ENCODE data around the gene CNIH1. TPM values are rescaled to one million over a fixed set of nuclear protein-coding genes. Genes with fewer than 3 reads are reported as not detected.
"Not testable (repeated sequence)": the region's sequence is repeated elsewhere in the genome, so short reads cannot be mapped to it uniquely, and the experiment has no call there.

CNIH1 gene
- total RNA-seq, 1 donor from 2014 or later = 71.9 TPM

GRCh38 chr14:54455363-54455762 lies 14.2 kb upstream of the CNIH1 start:
- peaks cover 7% of the 10 kb centered on the region for H3K36me3 Mint-ChIP-seq (ENCODE audit: unreplicated experiment)
- H3K4me3 Mint-ChIP-seq (ENCODE audit: unreplicated experiment) = no peak overlapping the region

GRCh38 chr14:54453990-54454389 lies 12.8 kb upstream of the CNIH1 start:
- DNase-seq; H3K36me3 Mint-ChIP-seq (ENCODE audit: unreplicated experiment); H3K27ac Mint-ChIP-seq (ENCODE audit: unreplicated experiment); H3K4me1 Mint-ChIP-seq (ENCODE audit: low read depth, unreplicated experiment); H3K4me3 Mint-ChIP-seq (ENCODE audit: unreplicated experiment); H3K9me3 Mint-ChIP-seq (ENCODE audit: unreplicated experiment); H3K27me3 Mint-ChIP-seq (ENCODE audit: unreplicated experiment): not testable (repeated sequence)

More at GRCh38 chr14:54455363-54455762, 14.2 kb upstream of the CNIH1 start:
- DNase-seq = no peak
- peaks cover 5% of the 10 kb centered on the region for H3K9me3 Mint-ChIP-seq (ENCODE audit: unreplicated experiment)
- H3K4me1 Mint-ChIP-seq (ENCODE audit: low read depth, unreplicated experiment) = no peaks in the 10 kb centered on the region
- H3K27me3 Mint-ChIP-seq (ENCODE audit: unreplicated experiment) = peaks cover 1% of the 10 kb centered on the region
- no peak overlapping the region for H3K27ac Mint-ChIP-seq (ENCODE audit: unreplicated experiment)
- TF ChIP-seq CTCF (IDR thresholded peaks at IDR 0.05; ENCODE audit: partially characterized antibody, unreplicated experiment) = no peak

GRCh38 chr14:54453252-54453651 lies 12.1 kb upstream of the CNIH1 start:
- DNase-seq = no peak
- no peak for TF ChIP-seq CTCF (IDR thresholded peaks at IDR 0.05; ENCODE audit: partially characterized antibody, unreplicated experiment)
- peaks cover 1% of the 10 kb centered on the region for H3K36me3 Mint-ChIP-seq (ENCODE audit: unreplicated experiment)
- H3K9me3 Mint-ChIP-seq (ENCODE audit: unreplicated experiment) = no peaks in the 10 kb centered on the region
- H3K27me3 Mint-ChIP-seq (ENCODE audit: unreplicated experiment) = peaks cover 1% of the 10 kb centered on the region
- no peak overlapping the region for H3K4me3 Mint-ChIP-seq (ENCODE audit: unreplicated experiment)
- no peaks in the 10 kb centered on the region for H3K4me1 Mint-ChIP-seq (ENCODE audit: low read depth, unreplicated experiment)
- no peak overlapping the region for H3K27ac Mint-ChIP-seq (ENCODE audit: unreplicated experiment)

- no peaks in the 10 kb centered on the region for H3K4me1 Mint-ChIP-seq (ENCODE audit: low read depth, unreplicated experiment)
- DNase-seq = no peak
- no peak for TF ChIP-seq CTCF (IDR thresholded peaks at IDR 0.05; ENCODE audit: partially characterized antibody, unreplicated experiment)
- H3K4me3 Mint-ChIP-seq (ENCODE audit: unreplicated experiment) = no peak overlapping the region
- H3K27me3 Mint-ChIP-seq (ENCODE audit: unreplicated experiment) = peaks cover 1% of the 10 kb centered on the region
- no peaks in the 10 kb centered on the region for H3K36me3 Mint-ChIP-seq (ENCODE audit: unreplicated experiment)
- H3K9me3 Mint-ChIP-seq (ENCODE audit: unreplicated experiment) = no peaks in the 10 kb centered on the region
- no peak overlapping the region for H3K27ac Mint-ChIP-seq (ENCODE audit: unreplicated experiment)
These were observed 10.8 kb upstream of the CNIH1 start for GRCh38 chr14:54451961-54452360.

- Mint-ChIP-seq H3K27me3 (ENCODE audit: unreplicated experiment) (peaks cover 1% of the 10 kb centered on the region), H3K4me3 (ENCODE audit: unreplicated experiment) (no peak overlapping the region), H3K36me3 (ENCODE audit: unreplicated experiment) (no peaks in the 10 kb centered on the region), H3K27ac (ENCODE audit: unreplicated experiment) (no peak overlapping the region), H3K4me1 (ENCODE audit: low read depth, unreplicated experiment) (no peaks in the 10 kb centered on the region), H3K9me3 (ENCODE audit: unreplicated experiment) (peaks cover under 1% of the 10 kb centered on the region)
- no peak for DNase-seq
- no peak for TF ChIP-seq CTCF (IDR thresholded peaks at IDR 0.05; ENCODE audit: partially characterized antibody, unreplicated experiment)
These were observed 10.0 kb upstream of the CNIH1 start for GRCh38 chr14:54451121-54451601.
